Epithelial cell of proximal tubule (primary cell): ENCODE measurements around the gene ZCCHC8. TPM values are rescaled to one million over a fixed set of nuclear protein-coding genes. Genes with fewer than 3 reads are reported as not detected.

Experiments used
- DNase-seq: peaks from one replicate; pipeline ENCODE4 v3.0.0-alpha.2; 2011; ENCODE audit warnings: low read depth
- H3K4me3 ChIP-seq: 2 replicates; pipeline ENCODE4 v1.5.1; 2011; ENCODE audit warnings: low read depth, mild to moderate bottlenecking, low read length
- total RNA-seq: library from RNA; depleted of rRNA; stranded (reverse); fragments of >200 nt; gene quantifications from 2 replicates; pipeline ENCODE4 v1.2.3, GENCODE V29; 2015
- TF ChIP-seq, protein P1 (sequence below): conservative IDR thresholded peaks from 2 replicates; pipeline ENCODE4 v1.5.1; 2012; ENCODE audit warnings: low read depth, mild to moderate bottlenecking, low read length

ZCCHC8 gene
- total RNA-seq, 1 donor from 2014 or later, result 25.0 TPM

DNA sequence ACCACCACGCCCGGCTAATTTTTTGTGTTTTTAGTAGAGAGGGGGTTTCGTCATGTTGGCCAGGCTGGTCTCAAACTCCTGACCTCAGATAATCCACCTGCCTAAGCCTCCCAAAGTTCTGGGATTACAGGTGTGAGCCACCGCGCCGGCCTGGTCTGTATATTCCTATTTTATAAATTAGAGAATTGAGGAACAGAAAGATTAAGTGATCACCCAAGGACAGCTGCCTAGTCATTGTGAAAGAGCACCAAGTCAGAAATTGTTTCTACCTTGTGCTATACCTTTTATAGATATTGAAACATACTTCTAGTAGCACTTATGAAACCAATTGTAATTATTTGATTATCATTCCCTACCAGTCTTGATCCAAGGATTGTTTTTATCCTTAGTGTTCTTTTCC is 28.3 kb upstream of the ZCCHC8 start:
- TF ChIP-seq, protein P1, sequence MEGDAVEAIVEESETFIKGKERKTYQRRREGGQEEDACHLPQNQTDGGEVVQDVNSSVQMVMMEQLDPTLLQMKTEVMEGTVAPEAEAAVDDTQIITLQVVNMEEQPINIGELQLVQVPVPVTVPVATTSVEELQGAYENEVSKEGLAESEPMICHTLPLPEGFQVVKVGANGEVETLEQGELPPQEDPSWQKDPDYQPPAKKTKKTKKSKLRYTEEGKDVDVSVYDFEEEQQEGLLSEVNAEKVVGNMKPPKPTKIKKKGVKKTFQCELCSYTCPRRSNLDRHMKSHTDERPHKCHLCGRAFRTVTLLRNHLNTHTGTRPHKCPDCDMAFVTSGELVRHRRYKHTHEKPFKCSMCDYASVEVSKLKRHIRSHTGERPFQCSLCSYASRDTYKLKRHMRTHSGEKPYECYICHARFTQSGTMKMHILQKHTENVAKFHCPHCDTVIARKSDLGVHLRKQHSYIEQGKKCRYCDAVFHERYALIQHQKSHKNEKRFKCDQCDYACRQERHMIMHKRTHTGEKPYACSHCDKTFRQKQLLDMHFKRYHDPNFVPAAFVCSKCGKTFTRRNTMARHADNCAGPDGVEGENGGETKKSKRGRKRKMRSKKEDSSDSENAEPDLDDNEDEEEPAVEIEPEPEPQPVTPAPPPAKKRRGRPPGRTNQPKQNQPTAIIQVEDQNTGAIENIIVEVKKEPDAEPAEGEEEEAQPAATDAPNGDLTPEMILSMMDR, result no peak
- no peak for DNase-seq
- H3K4me3 ChIP-seq, result no peak overlapping the region

GRCh38 chr12:122528582-122528981 is 27.9 kb upstream of the ZCCHC8 start:
- H3K4me3 ChIP-seq, result peak overlapping the region; percentile 6
- no peak for DNase-seq
- TF ChIP-seq, protein P1, result no peak

DNA sequence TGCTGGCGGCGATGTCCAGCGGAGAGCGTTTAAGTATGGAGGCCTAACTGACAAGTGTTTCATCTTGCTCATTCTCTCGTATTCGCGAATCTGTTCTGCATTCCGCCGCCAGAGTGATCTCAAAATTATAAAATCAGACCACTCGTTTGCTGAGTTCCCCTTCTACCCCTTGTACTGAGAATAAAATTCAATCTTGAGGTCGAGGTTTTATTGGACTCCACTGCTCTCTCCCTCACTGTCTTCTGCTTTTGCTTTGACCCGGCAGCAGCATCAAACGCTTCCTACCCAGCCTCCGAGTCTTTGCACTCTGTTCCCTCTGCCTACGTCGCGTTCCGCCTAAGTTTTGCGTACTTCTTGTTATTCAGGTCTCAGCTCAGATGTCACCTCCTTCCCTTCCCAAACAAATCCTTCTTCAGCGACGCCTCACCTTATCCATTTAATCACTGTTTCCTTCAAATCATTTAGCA is 26.8 kb upstream of the ZCCHC8 start:
- DNase-seq, result no peak

DNA sequence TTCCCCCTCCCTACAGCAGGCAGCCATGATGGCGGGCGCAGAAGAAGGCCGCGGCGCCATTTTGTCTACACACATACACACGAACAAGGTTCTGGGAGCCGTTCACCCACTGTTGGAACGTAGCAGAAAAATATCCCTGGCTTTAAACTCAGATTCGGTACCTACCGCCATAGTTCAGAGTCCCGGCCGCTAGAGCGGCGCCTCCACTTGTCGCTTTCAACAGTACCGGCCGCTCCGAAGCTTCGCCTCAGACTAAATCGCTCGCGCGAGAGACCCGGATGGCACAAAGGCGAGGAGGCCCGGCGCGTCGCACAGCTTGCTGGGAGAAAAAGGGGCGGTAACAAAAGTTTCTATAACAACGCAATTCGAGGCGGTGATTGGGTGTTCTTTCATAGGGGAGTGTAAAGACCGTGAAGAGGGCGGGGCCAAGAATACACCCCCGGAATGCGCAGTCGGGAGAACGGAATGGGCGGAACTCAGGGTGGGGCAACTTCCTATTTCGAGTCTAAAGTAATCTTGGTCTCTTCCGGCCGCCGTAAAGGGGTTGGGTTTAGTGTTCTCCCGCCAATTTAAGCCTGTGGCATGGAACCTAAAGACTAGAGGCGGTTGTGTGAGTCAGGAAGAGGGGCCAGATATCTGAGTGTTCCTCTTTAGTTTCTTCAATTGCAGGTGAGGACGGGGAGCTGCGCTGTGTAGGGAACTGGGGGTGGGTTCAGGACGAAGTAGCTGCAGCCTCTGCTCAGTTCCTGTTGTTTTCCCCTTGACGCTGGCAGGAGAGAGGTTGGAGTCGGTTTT is 26.1 kb upstream of the ZCCHC8 start, which contains the start of the genes KNTC1 and RSRC2:
Gene KNTC1 (plus strand): TSS at position 567 of the 795 bp plus-strand sequence. CDS start 2,815 bp downstream, outside the sequence.
Gene RSRC2 (minus strand): TSS at position 254 of the 795 bp plus-strand sequence. CDS start 83 bp downstream, at position 171.
- peak within 1 kb of the TSS; percentile 98 for H3K4me3 ChIP-seq
- TF ChIP-seq, protein P1, result no peak
- peak; percentile 95 for DNase-seq

More for the DNA sequence above, 26.8 kb upstream of the ZCCHC8 start:
- H3K4me3 ChIP-seq, result peak overlapping the region; percentile 65
- TF ChIP-seq, protein P1, result no peak

- TF ChIP-seq, protein P1, result no peak
- H3K4me3 ChIP-seq, result peak overlapping the region; percentile 60
- no peak for DNase-seq
These were observed 23.4 kb upstream of the ZCCHC8 start for GRCh38 chr12:122523846-122524718.

- peak overlapping the region; percentile 19 for H3K4me3 ChIP-seq
- TF ChIP-seq, protein P1, result no peak
- DNase-seq, result no peak
These were observed 22.5 kb upstream of the ZCCHC8 start for GRCh38 chr12:122523280-122523679.
